Measurements from ENCODE around the gene LDLRAP1. TPM values are rescaled to one million over a fixed set of nuclear protein-coding genes. Genes with fewer than 3 reads are reported as not detected.

Gene LDLRAP1
- total RNA-seq, 1 experiment from 2014 or later: 13.6 TPM

Other genes with a start within 250 kb of the LDLRAP1 start
- 102 and 104 TPM in 2 replicates for gene TMEM50A, start 205.3 kb upstream of the LDLRAP1 start, total RNA-seq (2014; rRNA removed; shearing (Covaris generic))
- gene RHCE, start 122.8 kb upstream of the LDLRAP1 start, total RNA-seq (2014; rRNA removed; shearing (Covaris generic)): 0.23 and 0.65 TPM in 2 replicates
- 12.7 and 15.9 TPM in 2 replicates for gene MACO1, start 112.7 kb upstream of the LDLRAP1 start, total RNA-seq (2014; rRNA removed; shearing (Covaris generic))
- gene MAN1C1, start 73.2 kb downstream of the LDLRAP1 start, total RNA-seq (2014; rRNA removed; shearing (Covaris generic)): 0.63 and 1.1 TPM in 2 replicates

Measured in Daoy (cell line).